GM08714 (cell line): ENCODE data around the gene KIAA1191.

Experiments
- H3K4me3 ChIP-seq: fragments of 200-500 bp; sonication (Bioruptor generic); 2 replicates; pipeline ENCODE4 v1.5.1; 2014; ENCODE audit warnings: mild to moderate bottlenecking, low read length, inconsistent platforms
- ZNF274 ChIP-seq: IDR thresholded peaks from 2 replicates; pipeline ENCODE4 v1.6.1; 2012; ENCODE audit warnings: mild to moderate bottlenecking, low read depth, low read length

Gene KIAA1191

DNA sequence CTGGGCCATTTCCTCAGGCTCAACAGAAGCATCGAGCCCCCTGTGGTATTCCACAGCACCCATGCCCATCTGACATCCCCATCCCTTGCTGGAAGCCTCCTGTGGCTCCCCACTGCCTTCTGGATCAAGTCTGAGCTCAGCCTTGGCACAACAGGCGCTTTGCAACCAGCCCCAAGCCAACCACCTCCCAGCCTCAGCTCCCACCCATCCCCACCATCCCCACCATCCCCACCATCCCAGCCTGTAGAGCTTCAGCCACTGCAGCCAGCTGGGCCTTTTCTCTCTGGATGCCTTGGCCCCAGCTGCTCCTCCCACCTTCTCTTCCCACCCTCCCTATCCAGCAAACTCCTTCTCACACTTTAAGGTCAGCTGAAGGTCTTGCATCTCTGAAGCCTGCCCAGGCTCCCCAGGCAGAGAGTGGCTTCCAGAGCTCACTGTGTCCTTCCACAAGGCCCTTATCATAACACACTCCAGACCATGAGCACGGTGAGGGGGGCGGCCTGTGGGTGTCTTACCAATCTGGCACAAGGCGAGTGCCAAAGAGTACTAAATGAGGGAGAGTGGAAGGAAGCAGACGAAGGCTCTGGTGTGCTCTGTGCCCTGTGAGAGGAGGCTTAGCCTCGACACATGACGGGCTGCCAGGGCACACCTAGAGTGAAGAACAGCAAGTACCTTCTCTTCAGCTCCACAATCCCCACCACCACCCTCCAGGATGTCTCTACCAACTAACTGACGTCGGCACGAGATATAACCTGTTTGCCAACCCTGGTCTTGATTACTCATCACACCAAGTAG, 33.5 kb upstream of the KIAA1191 start:
- no peak for TF ChIP-seq ZNF274
- no peak overlapping the region for H3K4me3 ChIP-seq

DNA sequence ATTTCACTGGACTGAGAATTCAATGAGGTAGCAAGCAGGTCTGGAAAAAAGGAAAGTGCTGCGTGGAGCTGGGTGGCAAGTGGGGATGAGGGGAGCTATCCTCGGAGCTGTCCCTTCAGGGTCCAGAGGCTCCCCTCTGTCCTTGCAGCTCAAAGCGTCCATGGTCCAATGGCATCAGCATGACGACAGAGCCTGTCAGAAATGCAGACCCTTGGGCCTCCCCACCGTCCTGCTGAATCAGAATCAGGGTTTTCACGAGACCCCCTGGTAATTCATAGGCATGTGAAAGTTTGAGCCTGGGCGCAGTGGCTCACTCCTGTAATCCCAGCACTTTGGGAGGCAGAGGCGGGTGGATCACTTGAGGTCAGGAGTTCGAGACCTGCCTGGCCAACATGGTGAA, 32.5 kb upstream of the KIAA1191 start:
- TF ChIP-seq ZNF274 = no peak
- no peak overlapping the region for H3K4me3 ChIP-seq

DNA sequence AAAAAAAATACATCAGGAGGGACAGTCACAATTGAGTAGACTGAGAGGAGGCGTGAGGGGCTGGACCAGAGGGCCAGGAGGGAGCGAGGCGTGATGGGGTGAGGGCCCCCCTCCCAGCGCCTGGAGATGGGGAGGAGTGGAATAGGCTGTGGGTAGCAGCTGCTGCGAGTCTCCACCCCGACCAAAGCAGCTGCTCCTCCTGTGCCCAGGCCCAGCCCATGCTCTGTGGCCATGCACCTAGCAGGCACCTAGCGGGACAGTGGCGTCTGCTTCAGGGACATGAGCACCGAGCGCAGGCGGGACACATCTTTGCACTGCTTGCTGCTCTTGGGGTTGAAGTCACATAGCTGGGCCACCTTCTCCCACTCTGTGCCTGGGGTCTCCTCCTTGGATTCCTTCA, 31.0 kb upstream of the KIAA1191 start:
- no peak for TF ChIP-seq ZNF274
- no peak overlapping the region for H3K4me3 ChIP-seq

DNA sequence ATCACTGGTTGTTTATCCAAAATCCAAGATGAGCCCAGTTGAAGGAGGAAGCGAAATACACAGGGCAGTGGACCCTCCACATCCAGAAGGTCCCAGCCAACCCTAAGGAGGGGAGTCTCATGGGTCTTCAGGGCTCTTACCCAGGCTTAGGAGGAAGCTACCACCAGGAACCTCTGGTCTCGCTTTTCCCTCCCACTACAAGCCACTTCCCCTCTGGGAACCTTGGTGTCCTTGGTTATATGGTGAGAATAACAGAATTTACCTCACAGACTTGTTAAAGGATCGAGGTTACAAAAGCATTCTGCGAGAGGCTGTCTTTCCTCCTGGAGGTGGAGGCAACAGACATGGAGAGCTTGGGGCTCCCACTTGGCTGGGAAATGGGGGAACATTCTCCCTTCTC, 30.4 kb upstream of the KIAA1191 start:
- TF ChIP-seq ZNF274 = no peak

DNA sequence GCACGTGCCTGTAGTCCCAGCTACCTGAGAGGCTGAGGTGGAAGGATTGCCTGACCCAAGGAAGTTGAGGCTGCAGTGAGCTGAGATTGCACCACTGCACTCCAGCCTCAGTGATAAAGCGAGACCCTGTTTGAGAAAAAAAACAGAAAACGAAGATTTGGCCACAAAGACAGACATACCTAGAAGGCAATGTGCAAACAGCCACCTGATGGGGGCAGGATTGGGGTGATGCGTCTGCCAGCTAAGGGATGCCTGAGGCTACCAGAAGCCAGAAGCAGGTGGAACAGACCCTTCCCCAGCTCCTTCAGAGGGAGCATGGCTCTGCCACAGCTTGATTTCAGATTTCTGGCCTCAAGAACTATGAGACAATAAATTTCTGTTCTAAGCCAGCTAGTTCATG, 29.9 kb upstream of the KIAA1191 start:
- no peak for TF ChIP-seq ZNF274
- no peak overlapping the region for H3K4me3 ChIP-seq

More for the DNA sequence above, 30.4 kb upstream of the KIAA1191 start:
- no peak overlapping the region for H3K4me3 ChIP-seq

DNA sequence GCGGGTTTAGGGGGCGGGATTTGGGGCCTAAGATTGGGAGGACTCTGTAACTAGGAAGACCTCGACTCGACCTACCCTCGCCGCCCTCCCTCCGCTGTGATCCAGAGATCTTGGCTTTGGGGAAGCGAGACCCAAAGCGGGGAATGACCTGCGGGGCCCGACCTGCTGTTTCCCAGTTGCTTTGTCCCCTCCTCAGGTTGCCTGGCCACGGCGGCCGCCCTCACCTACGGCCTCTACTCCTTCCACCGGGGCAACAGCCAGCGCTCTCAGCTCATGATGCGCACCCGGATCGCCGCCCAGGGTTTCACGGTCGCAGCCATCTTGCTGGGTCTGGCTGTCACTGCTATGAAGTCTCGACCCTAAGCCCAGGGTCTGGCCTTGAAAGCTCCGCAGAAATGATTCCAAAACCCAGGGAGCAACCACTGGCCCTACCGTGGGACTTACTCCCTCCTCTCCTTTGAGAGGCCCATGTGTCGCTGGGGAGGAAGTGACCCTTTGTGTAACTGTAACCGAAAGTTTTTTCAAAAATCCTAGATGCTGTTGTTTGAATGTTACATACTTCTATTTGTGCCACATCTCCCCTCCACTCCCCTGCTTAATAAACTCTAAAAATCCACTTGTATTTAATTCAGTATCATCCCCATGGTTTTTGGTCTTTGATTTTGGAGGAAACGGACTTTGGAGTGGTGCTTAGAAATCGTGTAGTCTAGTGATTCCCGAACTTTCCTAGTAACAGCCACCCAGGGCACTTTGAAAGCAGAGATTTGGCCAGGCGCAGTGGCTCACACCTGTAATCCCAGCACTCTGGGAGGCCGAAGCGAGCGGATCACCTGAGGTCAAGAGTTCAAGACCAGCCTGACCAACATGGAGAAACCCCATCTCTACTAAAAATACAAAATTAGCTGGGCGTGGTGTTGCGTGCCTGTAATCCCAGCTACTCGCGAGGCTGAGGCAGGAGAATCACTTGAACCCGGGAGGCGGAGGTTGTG, 27.9 kb upstream of the KIAA1191 start:
- peak overlapping the region; percentile 93 for H3K4me3 ChIP-seq
- no peak for TF ChIP-seq ZNF274

DNA sequence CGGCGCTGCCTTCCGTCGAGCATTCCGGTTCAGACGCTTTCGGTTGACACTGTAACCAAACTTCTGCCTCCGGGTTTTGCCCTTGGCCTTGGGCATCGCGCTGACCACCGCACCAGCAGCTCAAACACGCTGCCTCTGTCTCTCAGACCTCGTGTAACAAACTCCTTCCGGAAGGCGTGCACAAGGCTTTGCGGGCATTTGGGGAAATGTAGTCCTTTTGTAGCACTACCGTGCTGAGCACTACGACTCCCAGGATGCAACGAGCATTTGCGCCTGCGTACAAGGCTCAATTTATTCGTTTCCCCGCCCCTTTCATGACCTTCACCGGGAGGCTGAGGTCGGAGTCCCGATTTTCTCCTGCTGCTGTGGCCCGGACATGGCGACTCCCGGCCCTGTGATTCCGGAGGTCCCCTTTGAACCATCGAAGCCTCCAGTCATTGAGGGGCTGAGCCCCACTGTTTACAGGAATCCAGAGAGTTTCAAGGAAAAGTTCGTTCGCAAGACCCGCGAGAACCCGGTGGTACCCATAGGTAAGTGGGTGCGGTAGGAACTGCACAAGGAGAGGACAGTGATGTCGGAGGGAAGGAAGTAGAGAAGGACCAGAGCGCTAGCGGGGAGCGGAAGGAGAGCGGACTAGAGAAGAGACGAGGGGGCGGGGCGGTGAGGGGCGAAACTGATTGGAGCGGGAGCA, 27.0 kb upstream of the KIAA1191 start, which contains the start of the genes HIGD2A and NOP16:
HIGD2A (plus strand) TSS at position 308 of the 691 bp plus-strand sequence; CDS start at position 377, 69 bp downstream.
NOP16 (minus strand) TSS at position 155 of the 691 bp plus-strand sequence; CDS start at position 96, 59 bp downstream.
- H3K4me3 ChIP-seq = peak within 1 kb of the TSS; percentile 93
- no peak for TF ChIP-seq ZNF274

DNA sequence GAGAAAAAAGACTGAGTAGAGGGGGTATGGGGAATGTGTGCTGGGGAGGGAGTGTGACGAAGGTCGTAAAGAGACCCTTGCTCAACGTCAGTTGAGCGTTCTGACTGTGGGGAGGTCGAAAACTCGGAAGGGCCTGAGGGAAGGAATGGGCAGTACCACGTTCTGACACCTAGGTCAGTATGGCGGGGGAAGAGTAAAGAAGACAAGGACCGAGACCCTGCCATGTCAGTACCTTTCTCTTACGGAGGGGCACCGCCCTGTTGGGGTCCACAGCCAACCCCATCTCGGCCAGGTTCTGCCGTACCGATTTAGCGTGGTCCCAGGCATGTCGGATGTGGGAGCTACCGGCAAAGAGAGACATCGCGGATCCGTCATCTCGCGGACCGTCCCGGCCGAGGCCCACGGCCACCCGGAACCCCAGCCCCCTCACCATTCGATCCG, 26.5 kb upstream of the KIAA1191 start:
- H3K4me3 ChIP-seq = peak overlapping the region; percentile 82
- TF ChIP-seq ZNF274 = no peak

DNA sequence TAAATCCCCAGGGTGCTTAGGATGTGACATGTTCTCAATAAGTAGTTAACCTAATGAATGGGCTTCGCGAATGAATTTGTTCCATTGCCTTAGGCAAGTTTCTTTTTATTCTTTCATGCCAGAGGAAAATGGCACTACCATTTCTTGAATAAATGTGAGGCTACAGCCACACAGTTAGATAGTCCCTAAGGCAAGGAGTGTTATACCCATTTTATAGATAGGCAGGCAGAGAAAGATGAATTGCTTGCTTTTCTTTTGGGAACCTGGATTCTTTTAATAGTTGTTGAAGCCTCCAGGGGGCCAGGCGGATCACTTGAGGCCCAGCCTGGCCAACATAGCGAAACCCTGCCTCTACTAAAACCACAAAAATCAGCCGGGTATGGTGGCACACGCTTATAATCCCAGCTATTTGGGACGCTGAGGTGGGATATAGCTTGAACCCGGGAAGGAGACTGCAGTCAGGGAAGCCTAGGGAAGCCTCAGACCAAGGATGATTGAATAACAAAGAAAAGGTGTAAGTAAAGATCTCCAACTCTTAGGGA, 25.9 kb upstream of the KIAA1191 start:
- no peak for TF ChIP-seq ZNF274
- H3K4me3 ChIP-seq = peak overlapping the region; percentile 82

DNA sequence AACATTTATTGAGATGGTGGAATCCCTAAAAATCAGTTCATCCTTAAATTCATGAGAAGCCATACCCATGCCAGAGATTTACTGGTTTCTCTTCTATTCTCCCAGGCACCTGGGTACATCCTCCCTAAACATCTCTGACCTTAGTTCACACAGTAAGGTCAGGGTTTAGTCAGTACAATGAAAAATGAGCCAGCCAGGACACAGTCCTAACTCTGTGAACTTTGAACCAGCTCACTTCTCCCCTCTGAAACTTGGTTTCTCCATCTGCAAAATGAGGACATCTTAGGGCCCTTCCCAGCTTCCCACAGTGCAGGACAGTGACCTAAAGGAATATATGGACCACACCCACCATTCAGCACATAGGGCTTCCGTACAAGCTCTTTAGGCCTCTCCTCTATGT, 24.9 kb upstream of the KIAA1191 start:
- peak overlapping the region; percentile 82; the same call in 1 of the 2 replicates for H3K4me3 ChIP-seq
- no peak for TF ChIP-seq ZNF274

DNA sequence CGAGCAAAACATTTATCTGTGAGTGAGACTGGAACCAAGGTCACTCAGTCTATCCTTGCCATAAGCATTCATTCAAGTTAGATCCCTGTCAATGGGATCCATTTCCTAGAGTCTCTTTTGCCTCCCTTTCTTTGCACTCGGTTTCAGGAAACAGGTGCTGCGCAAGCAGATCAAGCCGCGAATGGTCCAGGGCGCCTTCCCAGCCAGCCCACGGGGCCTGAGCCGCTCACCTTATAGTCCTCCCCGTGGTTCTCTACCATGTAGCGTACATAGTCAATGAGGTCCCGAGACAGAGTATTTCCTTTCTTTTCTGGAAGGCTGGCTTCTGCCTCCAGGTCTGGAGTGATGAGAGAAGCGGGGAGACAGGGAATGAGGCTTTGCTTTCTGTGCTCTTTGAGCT, 23.4 kb upstream of the KIAA1191 start:
- no peak overlapping the region for H3K4me3 ChIP-seq
- no peak for TF ChIP-seq ZNF274

DNA sequence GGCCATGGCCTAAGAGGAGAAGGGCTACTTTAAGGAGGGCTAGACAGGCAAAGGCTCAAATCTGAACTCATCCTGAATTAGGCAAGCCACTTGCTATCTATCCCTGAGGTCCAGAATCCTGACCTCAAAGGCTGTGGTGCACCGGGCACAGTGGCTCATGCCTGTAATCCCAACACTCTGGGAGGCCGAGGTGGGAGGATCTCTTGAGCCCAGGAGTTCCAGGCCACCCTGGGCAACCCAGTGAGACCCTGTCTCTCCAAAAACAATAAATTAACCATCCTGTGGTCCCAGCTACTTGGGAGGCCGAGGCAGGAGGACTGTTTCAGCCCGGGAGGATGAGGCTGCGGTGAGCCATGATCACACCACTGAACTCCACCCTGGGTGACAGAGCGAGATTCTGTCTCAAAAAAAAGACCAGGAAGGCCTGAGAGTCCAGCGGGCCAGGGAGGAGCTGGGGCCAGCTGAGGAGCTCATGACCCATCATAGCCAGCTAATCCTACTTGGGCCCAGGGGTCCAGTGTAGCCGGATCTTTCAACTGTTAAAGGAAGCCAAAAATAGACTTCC, 22.9 kb upstream of the KIAA1191 start:
- TF ChIP-seq ZNF274 = no peak
- H3K4me3 ChIP-seq = no peak overlapping the region

DNA sequence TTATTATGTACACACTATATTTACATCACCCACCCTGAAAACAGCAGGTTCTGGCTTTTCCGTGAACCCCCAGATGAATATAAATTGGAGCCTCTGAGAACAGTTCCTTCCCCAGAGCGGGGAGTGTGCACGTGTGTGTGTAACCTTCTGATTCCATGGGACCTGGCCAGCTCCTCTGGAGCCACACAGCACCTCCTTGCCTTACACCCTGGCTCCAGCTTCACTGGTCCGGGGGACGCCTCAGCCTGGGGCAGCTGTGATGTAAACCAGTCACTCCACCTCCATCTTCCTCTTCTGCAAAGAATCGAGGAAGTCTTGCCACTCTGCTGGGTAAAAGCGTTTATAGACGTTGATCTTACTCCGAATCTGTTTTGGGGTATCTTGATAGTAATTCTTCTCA, 22.4 kb upstream of the KIAA1191 start:
- no peak for TF ChIP-seq ZNF274
- H3K4me3 ChIP-seq = no peak overlapping the region
